Upper lobe of left lung (tissue), 4 donors: ENCODE measurements around the gene TCERG1L.

Experiments
- POLR2AphosphoS5 ChIP-seq, 2 donors: sonication (generic); formaldehyde crosslinking; IDR thresholded peaks; one replicate each; pipeline ENCODE4 v1.5.1; 2017; ENCODE audit warnings: antibody characterized with exemption in 2 of 2
- TF ChIP-seq, protein P1 (sequence below), 6 experiments: fragments of 450-650 bp in 4 of 6; fragments of 200-600 bp in 2 of 6; sonication (generic) in 2 of 6; IDR thresholded peaks; one replicate each; pipeline ENCODE4 v1.5.1; 2016 to 2019; ENCODE audit warnings: antibody characterized with exemption in 6 of 6

DNA sequence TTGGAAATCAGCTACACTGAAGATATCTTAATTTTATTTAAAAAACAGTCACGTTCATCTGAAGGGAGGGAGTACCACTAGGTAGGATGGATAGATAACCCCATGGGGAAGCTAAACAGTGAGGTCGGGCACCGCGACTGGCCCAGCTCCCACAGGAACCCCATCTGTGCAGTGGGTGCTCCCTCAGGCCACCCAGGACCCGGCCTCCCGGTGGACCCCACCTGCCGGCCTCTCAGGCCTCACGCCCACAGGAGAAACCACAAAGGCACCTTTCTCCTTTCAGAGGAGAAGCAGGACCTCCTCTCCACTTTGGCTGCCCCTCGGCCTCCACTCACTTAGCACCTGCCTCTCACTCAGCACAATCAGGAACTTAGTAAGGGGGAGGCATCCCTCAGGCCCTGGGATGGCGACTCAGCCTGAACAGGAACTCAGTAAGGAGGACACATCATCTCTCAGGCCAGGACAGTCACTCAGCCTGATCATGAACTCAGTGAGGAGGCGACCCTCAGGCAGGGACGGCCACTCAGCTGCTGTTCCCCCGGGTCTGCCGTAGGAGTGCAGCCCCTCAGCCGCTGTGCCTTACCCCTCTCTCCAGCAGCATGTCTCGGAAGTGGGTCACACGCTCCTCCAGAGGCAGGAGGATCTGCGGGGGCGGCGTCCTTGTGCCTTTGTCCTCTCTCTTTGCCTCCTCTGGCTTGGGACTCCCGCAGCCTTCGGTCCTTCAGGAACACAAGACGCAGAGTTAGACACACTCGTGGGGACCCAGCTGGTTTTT, 195.1 kb downstream of the TCERG1L start:
- TF ChIP-seq, protein P1, sequence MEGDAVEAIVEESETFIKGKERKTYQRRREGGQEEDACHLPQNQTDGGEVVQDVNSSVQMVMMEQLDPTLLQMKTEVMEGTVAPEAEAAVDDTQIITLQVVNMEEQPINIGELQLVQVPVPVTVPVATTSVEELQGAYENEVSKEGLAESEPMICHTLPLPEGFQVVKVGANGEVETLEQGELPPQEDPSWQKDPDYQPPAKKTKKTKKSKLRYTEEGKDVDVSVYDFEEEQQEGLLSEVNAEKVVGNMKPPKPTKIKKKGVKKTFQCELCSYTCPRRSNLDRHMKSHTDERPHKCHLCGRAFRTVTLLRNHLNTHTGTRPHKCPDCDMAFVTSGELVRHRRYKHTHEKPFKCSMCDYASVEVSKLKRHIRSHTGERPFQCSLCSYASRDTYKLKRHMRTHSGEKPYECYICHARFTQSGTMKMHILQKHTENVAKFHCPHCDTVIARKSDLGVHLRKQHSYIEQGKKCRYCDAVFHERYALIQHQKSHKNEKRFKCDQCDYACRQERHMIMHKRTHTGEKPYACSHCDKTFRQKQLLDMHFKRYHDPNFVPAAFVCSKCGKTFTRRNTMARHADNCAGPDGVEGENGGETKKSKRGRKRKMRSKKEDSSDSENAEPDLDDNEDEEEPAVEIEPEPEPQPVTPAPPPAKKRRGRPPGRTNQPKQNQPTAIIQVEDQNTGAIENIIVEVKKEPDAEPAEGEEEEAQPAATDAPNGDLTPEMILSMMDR (IDR thresholded peaks at IDR 0.05), result no peak
- no peak for TF ChIP-seq POLR2AphosphoS5 (IDR thresholded peaks at IDR 0.05)
